Keratinocyte (primary cell): ENCODE measurements around the gene SKIC8. TPM values are rescaled to one million over a fixed set of nuclear protein-coding genes. Genes with fewer than 3 reads are reported as not detected.

Experiments used
- DNase-seq: peaks from one replicate; pipeline ENCODE4 v3.0.0-alpha.2; 2011; ENCODE audit warnings: low read depth, missing footprints, low spot score
- FAIRE-seq: peaks from 2 replicates; lab custom pipeline; 2011; peaks lifted over from hg19 to GRCh38; lab: Jason Lieb, UNC
- H2AFZ ChIP-seq: 2 replicates; pipeline ENCODE4 v1.6.0; 2012; ENCODE audit warnings: low read length, control low read depth, inconsistent platforms; ENCODE audit not compliant: control insufficient read depth
- H3K27ac ChIP-seq: 2 replicates; pipeline ENCODE4 v1.5.1; 2011; ENCODE audit warnings: low read length; ENCODE audit not compliant: control insufficient read depth, insufficient read depth
- H3K27me3 ChIP-seq: 3 replicates; pipeline ENCODE4 v1.6.0; 2011; ENCODE audit warnings: low read length; ENCODE audit not compliant: control insufficient read depth, insufficient read depth; ENCODE audit errors: extremely low read depth
- H3K36me3 ChIP-seq, 2 experiments: 2 replicates in 1 of 2; 3 replicates in 1 of 2; pipeline ENCODE4 v1.5.1; 2011; ENCODE audit warnings: low read length in 2 of 2, mild to moderate bottlenecking in 1 of 2; ENCODE audit not compliant: control insufficient read depth in 2 of 2, insufficient read depth in 2 of 2; ENCODE audit errors: extremely low read depth in 1 of 2
- H3K4me1 ChIP-seq: 3 replicates; pipeline ENCODE4 v1.5.1; 2011; ENCODE audit warnings: low read length; ENCODE audit not compliant: control insufficient read depth, insufficient read depth; ENCODE audit errors: extremely low read depth
- H3K4me2 ChIP-seq: 3 replicates; pipeline ENCODE4 v1.6.0; 2011; ENCODE audit warnings: low read depth, low read length; ENCODE audit not compliant: control insufficient read depth, insufficient read depth; ENCODE audit errors: extremely low read depth
- H3K4me3 ChIP-seq, 3 experiments: fragments of 200-600 bp in 1 of 3; sonication (generic) in 1 of 3; 2 replicates in 2 of 3; 3 replicates in 1 of 3; pipeline ENCODE4 v1.5.1; 2011 to 2016; ENCODE audit warnings: low read length in 3 of 3, mild to moderate bottlenecking in 3 of 3, control low read depth in 2 of 3, inconsistent platforms in 1 of 3, low read depth in 1 of 3, mixed read lengths in 1 of 3, mixed run types in 1 of 3, moderate library complexity in 1 of 3; ENCODE audit not compliant: control insufficient read depth in 2 of 3, insufficient read depth in 2 of 3; ENCODE audit errors: extremely low read depth in 1 of 3
- H3K79me2 ChIP-seq: 2 replicates; pipeline ENCODE4 v1.6.0; 2012; ENCODE audit warnings: low read length; ENCODE audit not compliant: control insufficient read depth, insufficient read depth
- H3K9ac ChIP-seq: 3 replicates; pipeline ENCODE4 v1.6.0; 2011; ENCODE audit warnings: low read length; ENCODE audit not compliant: control insufficient read depth, insufficient read depth; ENCODE audit errors: extremely low read depth
- H3K9me1 ChIP-seq: 3 replicates; pipeline ENCODE4 v1.6.0; 2011; ENCODE audit warnings: low read length; ENCODE audit not compliant: control insufficient read depth, insufficient read depth; ENCODE audit errors: extremely low read depth
- H3K9me3 ChIP-seq: 2 replicates; pipeline ENCODE4 v1.5.1; 2012; ENCODE audit warnings: low read depth, low read length; ENCODE audit not compliant: control insufficient read depth
- H4K20me1 ChIP-seq: 3 replicates; pipeline ENCODE4 v1.6.0; 2011; ENCODE audit warnings: low read length; ENCODE audit not compliant: control insufficient read depth, insufficient read depth; ENCODE audit errors: extremely low read depth
- CTCF ChIP-seq, 3 experiments: IDR thresholded peaks in 1 of 3; conservative IDR thresholded peaks in 1 of 3; optimal IDR thresholded peaks in 1 of 3; 2 replicates in 2 of 3; 3 replicates in 1 of 3; pipeline versions ENCODE3 to v1.5.1; 2011; ENCODE audit warnings: low read length in 3 of 3, mild to moderate bottlenecking in 3 of 3, moderate library complexity in 2 of 3, control low read depth in 1 of 3, inconsistent platforms in 1 of 3; ENCODE audit not compliant: insufficient read depth in 2 of 3; ENCODE audit errors: extremely low read depth in 1 of 3
- EZH2 ChIP-seq: IDR thresholded peaks from one replicate; pipeline ENCODE4 v1.6.1; 2012; ENCODE audit warnings: inconsistent platforms, mild to moderate bottlenecking, low read length, moderate library complexity
- dilution Hi-C: fragments of 300-500 bp; cut with MboI; formaldehyde crosslinking; loops from one replicate; pipeline ENCODE4 v1.7.0; 2020; ENCODE audit warnings: low sequenced_read_pairs; ENCODE audit not compliant: extremely low pct_ligation_motif_present
- polyA plus RNA-seq, 5 experiments: library from polyadenylated mRNA; depleted of rRNA in 3 of 5; stranded (reverse) in 3 of 5; stranded (forward) in 1 of 5; unstranded in 1 of 5; fragments of >200 nt; gene quantifications; 1 replicate in 1 of 5; 2 replicates in 3 of 5; 3 replicates in 1 of 5; pipeline versions ENCODE4 v1.2.1 to v1.2.3, GENCODE V29; 2011 to 2012; ENCODE audit warnings: missing spikeins in 2 of 5, low read depth in 1 of 5, low replicate concordance in 1 of 5

Gene SKIC8
- polyA plus RNA-seq, 1 donor (not counting 4 experiments of a cell fraction or from before 2014, with no cell fraction given) = 101 TPM

DNA sequence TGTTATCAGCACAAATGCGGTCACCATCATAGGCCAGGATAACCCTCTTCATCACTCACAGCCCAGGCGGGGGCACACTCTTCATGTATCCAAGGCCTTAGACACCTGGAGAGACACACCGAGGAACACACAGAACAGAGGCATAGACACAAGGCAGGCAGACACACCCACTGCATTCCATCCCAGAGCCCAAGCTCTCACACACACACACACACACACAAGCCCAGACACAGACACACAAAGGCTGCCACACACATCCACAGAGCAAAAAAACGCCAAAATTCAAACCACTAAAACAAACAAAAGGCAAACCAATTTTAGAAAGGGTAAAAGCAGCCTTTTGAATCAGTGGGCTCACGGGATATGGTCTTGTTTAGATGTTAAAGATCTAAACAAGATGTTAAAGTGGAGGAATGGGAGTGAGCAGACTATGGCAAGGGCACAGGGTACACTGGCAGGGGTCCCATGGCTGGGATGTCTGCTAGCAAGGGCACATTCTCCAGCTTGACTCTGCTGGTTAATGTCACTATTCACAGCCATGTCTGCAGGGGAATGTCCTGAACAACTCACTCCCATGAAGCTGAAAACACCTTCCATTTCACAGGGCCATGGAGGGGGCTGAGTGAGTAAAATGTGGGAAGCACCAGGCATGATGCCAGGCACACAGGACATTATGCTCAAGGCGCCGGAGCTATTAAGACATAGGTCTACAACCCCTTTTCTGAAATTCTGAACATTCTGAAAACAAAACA is 25.9 kb upstream of the SKIC8 start:
- Histone ChIP-seq H3K27ac (no peak overlapping the region), H4K20me1 (no peaks in the 10 kb centered on the region), H3K9me1 (no peaks in the 10 kb centered on the region), H3K79me2 (no peaks in the 10 kb centered on the region), H3K9ac (no peak overlapping the region), H3K4me3 (no peak overlapping the region), H3K36me3 (no peaks in the 10 kb centered on the region), H3K4me2 (no peak overlapping the region), H2AFZ (no peak overlapping the region), H3K9me3 (no peaks in the 10 kb centered on the region), H3K4me1 (no peaks in the 10 kb centered on the region), H3K27me3 (peaks cover 6% of the 10 kb centered on the region)
- FAIRE-seq (no peak), DNase-seq (no peak)
- no peak for TF ChIP-seq CTCF (optimal IDR thresholded peaks at IDR 0.05 in 1 of 3, IDR thresholded peaks at IDR 0.05 in 1 of 3, conservative IDR thresholded peaks at IDR 0.05 in 1 of 3; ENCODE audit: extremely low read depth in 1 of 3, insufficient read depth in 2 of 3, low read length in 3 of 3)
- TF ChIP-seq EZH2 = no peak
- dilution Hi-C loops = no loop called here

- no peak overlapping the region for H2AFZ ChIP-seq
- H3K36me3 ChIP-seq = no peaks in the 10 kb centered on the region
- H4K20me1 ChIP-seq = no peaks in the 10 kb centered on the region
- no peaks in the 10 kb centered on the region for H3K9me1 ChIP-seq
- dilution Hi-C loops = no loop called here
- H3K9me3 ChIP-seq = no peaks in the 10 kb centered on the region
- no peak for FAIRE-seq
- H3K4me3 ChIP-seq = no peak overlapping the region
- no peak overlapping the region for H3K9ac ChIP-seq
- H3K27me3 ChIP-seq = peaks cover 5% of the 10 kb centered on the region
- H3K27ac ChIP-seq = no peak overlapping the region
- no peaks in the 10 kb centered on the region for H3K79me2 ChIP-seq
- H3K4me1 ChIP-seq = no peaks in the 10 kb centered on the region
- DNase-seq = no peak
- H3K4me2 ChIP-seq = no peak overlapping the region
- no peak for TF ChIP-seq CTCF (optimal IDR thresholded peaks at IDR 0.05 in 1 of 3, IDR thresholded peaks at IDR 0.05 in 1 of 3, conservative IDR thresholded peaks at IDR 0.05 in 1 of 3; ENCODE audit: extremely low read depth in 1 of 3, insufficient read depth in 2 of 3, low read length in 3 of 3)
Measured at GRCh38 chr15:78324144-78324543, 24.7 kb upstream of the SKIC8 start.
